HepG2 (cell line): Measurements from ENCODE around the gene TFEC.

Experiments
- CTCF ChIP-seq: sonication (generic); formaldehyde crosslinking; IDR thresholded peaks from 2 replicates; pipeline ENCODE4 v1.5.0; 2020; ENCODE audit warnings: mild to moderate bottlenecking, missing genetic modification reagents, moderate library complexity
- HNF1A ChIP-seq, 2 experiments: sonication (generic) in 1 of 2; formaldehyde crosslinking in 1 of 2; IDR thresholded peaks; 2 replicates each; pipeline versions ENCODE4 v1.4.0 to v1.6.1; 2016 to 2020; ENCODE audit warnings: borderline replicate concordance in 1 of 2, low read depth in 1 of 2, mild to moderate bottlenecking in 1 of 2, missing genetic modification reagents in 1 of 2
- NFIC ChIP-seq: IDR thresholded peaks from 2 replicates; pipeline ENCODE4 v1.6.1; 2012; ENCODE audit warnings: mild to moderate bottlenecking, low read length, inconsistent platforms
- NFYB ChIP-seq: sonication (generic); formaldehyde crosslinking; IDR thresholded peaks from 2 replicates; pipeline ENCODE4 v1.4.0; 2020; ENCODE audit warnings: missing genetic modification reagents
- REST ChIP-seq, 2 experiments: IDR thresholded peaks; 2 replicates each; pipeline ENCODE4 v1.6.1; 2011 to 2012; ENCODE audit warnings: low read length in 2 of 2, borderline replicate concordance in 1 of 2, low read depth in 1 of 2, mild to moderate bottlenecking in 1 of 2, moderate library complexity in 1 of 2
- TOE1 ChIP-seq: sonication (generic); formaldehyde crosslinking; IDR thresholded peaks from 2 replicates; pipeline ENCODE4 v1.4.0; 2020; ENCODE audit warnings: mild to moderate bottlenecking, missing genetic modification reagents
- ZNF274 ChIP-seq: sonication (generic); formaldehyde crosslinking; IDR thresholded peaks from 2 replicates; pipeline ENCODE4 v1.5.1; 2020; ENCODE audit warnings: mild to moderate bottlenecking, missing genetic modification reagents
- ZSCAN9 ChIP-seq: IDR thresholded peaks from 2 replicates; pipeline ENCODE4 v1.6.1; 2016; ENCODE audit warnings: borderline replicate concordance

- TF ChIP-seq CTCF (CRISPR knock-in tag) (no peak), TOE1 (CRISPR knock-in tag) (no peak), HNF1A (IDR thresholded peaks at IDR 0.05; ENCODE audit: low read depth) (no peak), HNF1A (CRISPR knock-in tag; IDR thresholded peaks at IDR 0.05; ENCODE audit: borderline replicate concordance) (no peak), REST (IDR thresholded peaks at IDR 0.05; ENCODE audit: borderline replicate concordance in 1 of 2, low read depth in 1 of 2, low read length in 2 of 2) (no peak), NFYB (CRISPR knock-in tag) (no peak), NFIC (no peak), ZSCAN9 (no peak), ZNF274 (no peak)
These were observed 88.8 kb downstream of the TFEC start for GRCh38 chr7:115941703-115942268.
